Esophagus mucosa (tissue), 1 donor: ENCODE results near the gene CNOT1. TPM values are rescaled to one million over a fixed set of nuclear protein-coding genes. Genes with fewer than 3 reads are reported as not detected.
"Not testable (repeated sequence)": the region's sequence is repeated elsewhere in the genome, so short reads cannot be mapped to it uniquely, and the experiment has no call there.

Source experiments
- ATAC-seq: fragments of 200-7000 bp; cut with Tn5 transposase; one replicate; pipeline ENCODE4 v1.9.1; 2020
- total RNA-seq: library from RNA; stranded (reverse); gene quantifications from one replicate; pipeline ENCODE4 v1.2.4, GENCODE V29; 2023
- donor health status: DM: yes; HTN: yes; CAD: no.

The CNOT1 gene
- total RNA-seq, 1 donor from 2014 or later: 196 TPM

- peak; percentile 42 for ATAC-seq
Measured at GRCh38 chr16:58501242-58502131, 128.1 kb downstream of the CNOT1 start.

DNA sequence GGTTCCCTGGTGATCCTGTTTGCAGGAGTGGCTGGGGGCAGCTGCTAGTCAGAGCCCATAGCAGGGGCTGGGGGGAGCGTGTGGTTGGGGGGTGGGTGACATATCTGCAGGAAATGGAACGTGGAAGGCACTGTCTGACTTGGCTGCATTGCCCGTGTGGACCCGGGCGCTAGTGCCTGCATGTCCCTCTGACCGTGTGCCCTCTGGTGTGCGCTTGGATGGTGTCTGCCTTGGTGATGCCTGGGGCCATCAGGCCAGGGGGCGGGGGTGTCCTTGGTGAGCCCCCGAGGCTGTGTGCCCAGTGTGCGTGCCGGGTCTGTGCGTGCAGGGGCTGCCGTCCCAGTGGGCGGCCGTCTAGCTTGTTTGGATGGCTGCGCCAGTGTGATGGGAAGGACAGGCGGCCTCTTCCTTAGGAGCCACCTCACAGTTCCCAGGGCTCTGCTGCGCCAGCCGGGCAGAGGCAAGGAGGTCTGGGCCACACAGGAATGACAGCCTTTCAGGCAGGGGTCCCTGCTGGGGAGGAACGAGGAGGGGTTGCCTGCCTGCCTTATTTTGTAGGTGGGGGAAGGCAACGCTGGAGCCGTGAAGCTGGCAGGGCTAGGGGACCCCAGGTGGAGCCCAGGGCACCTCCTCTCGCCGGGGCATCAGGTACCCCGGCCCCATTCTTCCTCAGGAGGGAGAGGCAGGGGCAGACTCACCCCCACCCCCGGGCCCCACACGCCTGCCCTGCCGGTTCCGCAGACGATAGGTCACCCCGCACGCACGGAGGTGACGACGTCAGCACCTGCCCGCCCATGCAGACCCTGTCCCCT lies 129.0 kb downstream of the CNOT1 start:
- ATAC-seq: peak; percentile 6

DNA sequence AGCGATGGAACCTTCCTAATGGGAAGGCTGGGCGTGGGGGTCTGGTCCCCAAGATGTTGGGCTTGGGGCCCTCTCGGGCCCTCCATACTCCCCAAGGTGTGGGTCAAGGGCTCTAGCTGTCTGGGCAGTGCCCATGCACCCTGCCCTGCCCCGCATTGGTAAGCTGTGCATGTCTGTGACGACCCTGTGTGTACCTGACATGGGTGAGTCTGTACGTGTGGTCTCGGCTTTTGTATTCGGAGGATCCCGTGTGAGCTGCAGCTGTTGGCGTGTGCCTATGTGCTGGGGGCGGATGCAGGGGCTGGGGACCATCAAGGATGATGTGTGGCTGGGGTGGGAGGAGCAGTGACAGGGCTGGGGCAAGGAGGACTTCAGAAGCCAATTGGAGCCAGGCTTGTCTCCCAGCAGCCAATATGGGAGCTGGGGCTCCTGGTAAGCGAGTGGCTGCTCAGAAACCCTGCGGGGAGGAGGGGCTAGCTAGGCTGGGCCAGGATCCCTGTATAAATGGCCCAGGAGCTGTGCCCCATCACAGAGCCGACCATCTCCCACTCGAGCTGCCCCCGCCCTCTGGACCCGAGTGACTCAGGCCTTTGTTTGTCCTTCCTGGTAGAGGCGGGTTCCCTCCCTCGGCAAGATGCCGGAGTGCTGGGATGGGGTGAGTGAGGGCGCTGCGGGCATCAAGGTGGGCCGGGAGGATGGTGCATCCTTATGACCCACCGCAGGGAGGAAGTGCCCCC lies 129.8 kb downstream of the CNOT1 start, which contains the start of gene NDRG4:
TSS of gene NDRG4 (plus strand) at position 529 of the 737 bp plus-strand sequence. CDS start at position 635, 106 bp downstream.
- peak; percentile 54 for ATAC-seq

- no peak for ATAC-seq
Measured at GRCh38 chr16:58499092-58499511, 130.5 kb downstream of the CNOT1 start.

DNA sequence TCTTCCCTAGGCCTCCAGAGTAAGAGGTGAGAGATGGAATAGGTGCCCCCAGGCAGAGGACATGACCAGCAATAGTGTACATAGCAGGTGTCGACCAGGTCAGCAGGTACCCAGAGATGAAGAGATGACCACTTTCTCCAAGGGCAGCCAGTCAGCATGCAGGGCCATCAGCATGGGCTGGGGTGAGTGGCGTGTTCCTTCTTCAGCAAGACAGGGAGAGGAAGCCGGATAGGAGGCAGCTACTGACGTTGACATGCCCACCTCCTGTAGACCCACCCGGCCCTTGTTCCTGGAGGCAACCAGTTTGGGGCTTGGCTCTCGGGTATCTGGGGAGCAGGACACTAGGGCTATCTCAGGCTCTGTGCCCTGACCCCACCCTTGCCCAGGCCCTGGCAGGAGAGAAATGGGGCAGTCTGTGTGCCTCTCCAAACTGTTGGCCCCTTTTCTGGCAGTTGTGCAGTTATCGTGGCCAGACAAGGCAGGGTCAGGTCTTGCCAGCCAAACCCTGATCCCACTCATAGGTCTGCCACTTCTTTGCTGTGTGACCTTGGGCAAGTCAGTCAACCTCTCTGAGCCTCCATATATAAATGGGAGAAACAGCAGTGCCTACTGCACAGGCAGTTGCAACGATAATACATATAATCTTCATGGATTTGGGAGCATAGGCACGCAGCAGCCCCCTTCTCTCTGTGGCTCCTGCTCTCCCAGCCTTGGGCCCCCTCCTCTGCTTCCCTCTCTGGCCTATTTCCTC lies 131.1 kb downstream of the CNOT1 start:
- no peak for ATAC-seq

DNA sequence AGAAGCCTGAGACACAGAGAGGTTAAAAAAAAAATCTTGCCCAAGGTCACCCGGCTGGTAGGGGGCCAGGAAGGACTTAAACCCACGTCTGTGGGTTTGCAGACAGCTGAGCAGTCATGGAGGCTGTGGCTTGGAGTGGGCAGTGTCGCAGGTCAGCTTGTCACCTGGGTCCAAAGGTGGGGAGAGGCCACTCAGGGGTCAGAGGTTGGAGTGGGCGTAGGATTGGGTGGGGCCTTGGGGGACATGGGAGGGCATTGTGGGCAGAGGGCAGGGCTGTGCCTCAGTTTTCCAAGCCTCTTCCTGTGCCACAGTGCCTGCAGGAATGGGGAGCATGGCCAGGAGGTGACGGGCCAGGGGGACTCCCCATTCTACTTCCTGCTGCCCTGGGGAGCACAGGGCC lies 131.7 kb downstream of the CNOT1 start:
- no peak for ATAC-seq

DNA sequence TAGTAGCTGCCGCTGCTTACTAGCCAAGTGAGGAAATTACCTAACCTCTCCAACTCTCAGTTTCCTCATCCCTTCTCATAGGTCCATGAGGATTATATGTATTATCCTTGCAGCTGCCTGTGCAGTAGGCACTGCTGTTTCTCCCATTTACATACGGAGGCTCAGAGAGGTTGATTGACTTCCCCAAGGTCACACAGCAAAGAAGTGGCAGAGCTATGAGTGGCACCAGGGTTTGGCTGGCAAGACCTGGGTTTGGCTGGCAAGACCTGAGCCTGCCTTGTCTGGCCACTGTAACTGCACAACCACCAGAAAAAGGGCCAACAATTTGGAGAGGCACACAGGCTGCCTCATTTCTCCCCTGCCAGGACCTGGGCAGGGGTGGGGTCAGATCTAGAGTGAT lies 132.2 kb downstream of the CNOT1 start:
- ATAC-seq: no peak

DNA sequence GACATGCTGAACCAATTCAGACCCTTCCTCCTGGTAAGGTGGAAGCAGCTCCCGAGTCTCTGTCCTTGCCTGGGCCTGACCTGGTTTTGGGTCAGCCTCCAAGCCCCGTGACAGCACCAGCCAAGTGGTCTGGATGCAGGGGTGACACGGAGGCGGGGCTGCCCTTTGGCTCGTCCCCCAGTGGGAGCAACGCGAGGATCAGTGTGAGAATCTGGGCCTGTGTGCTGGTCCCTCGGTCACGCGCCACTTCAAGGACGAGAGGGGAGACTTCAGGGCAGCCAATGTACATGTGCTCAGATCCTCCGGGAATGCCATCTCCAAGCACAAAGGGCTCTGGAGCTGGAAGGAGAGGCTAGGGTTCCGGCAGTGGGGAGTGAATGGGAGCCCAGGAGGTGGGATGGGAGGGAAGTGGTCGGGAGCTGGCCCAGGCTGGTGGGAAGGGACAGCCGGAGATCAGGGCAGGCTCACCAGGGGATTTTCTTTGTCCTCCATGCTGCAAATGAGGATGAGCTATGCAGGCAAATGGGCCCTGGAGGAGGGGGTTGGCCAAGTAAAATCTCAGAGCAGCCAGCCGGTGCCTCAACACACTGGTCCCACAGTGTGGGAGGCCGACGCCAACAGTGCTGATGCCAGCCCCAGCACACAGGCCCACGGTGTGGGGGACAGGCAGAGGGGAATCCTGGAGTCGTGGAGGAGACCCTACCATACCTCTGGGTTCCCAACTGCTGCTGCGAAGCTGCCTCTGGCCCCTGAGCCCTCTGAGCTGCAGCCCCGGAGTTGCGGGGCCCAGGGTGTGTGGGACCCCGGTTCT lies 133.9 kb downstream of the CNOT1 start:
- no peak for ATAC-seq

DNA sequence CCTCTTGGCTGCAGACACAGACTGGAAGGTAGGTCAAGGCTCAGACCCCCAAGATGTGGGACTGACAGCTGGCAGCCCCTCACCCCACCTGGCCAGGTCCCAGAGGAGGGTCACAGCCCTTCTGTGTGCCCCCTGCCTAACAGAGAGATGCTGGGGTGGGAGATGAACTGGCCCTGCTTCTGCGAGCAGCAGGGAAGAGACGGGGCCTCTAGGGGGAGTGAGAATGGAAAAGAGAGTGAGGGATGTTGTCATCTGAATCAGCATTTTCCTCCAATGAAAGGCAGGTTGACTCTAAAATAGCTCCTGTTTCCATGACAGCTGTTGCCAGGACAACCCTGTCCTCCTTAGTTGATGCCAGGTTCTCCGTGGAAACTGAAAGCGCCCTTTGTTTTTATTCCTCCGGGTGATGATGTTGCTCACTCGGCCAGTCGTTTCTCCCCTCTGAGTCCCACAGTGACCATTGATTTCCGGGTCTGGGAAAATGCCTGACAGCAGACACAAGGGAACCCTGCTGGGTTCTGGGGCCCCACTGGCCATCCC lies 134.6 kb downstream of the CNOT1 start:
- ATAC-seq: peak; percentile 48

DNA sequence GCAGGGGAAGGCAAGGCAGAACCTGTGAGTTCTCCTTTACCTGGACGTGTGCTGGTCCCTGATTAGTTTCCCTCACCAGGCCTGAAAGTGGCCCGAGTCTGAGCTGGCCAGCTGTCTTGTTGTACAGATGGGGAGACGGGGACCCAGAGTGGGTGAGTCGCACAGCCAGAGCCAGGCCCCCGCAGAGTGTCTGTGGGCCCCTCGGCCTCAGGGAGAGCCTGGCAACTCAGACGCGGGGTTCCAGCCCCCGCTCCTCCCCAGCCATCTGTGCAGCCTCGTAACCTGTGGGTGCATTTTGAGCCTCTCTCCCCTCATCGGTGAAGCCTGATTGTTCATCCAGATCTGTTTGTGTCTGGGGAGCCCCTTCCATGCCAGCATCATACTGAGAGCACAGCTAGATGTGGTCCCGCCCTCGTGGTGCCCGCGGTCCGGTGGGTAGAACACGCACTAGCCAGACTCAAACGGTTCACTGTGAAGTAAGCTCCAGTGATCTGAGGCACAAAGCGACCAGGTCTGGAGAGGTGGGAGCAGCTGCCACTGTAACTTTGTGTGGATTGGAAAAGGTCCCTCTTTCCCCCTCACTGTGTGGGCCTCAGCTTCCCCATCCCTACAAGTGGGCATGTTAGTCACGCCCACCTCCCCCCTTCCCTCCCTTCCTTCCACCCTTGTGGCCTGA lies 135.7 kb downstream of the CNOT1 start:
- no peak for ATAC-seq

- no peak for ATAC-seq
Measured at GRCh38 chr16:58492735-58493134, 136.9 kb downstream of the CNOT1 start.

DNA sequence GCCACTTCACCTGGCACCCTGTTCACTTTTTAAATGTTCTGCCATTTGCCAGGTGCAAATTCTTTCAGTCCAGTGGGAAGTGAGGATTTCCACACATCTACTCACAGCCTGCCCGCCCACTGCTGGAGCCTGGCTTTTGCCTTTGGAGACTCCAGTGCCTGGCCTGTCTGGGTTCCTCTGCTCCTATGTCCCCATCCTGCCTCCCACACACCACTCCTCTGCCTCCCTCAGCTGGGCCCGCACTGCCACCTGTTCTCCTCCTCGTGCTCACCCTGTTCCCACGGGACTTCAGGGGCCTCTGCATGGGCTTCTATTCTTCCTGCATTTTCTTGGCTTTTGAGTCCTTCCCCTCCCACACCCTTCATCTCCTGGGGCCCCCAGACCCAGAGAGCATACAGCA lies 137.6 kb downstream of the CNOT1 start:
- ATAC-seq: no peak

DNA sequence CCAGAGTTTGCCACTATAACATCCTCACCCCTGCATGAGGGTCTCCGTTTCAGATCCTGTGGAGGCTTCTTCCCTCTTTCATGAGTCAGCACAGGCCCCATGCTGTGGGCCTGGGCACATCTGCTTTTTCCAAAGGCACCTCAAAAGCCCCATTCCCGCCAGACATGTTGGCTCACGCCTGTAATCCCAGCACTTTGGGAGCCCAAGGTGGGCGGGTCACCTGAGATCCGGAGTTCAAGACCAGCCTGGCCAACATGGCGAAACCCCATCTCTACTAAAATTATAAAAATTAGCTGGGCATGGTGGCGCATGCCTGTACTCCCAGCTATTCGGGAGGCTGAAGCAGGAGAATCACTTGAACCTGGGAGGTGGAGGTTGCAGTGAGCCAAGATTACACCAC lies 139.1 kb downstream of the CNOT1 start:
- ATAC-seq: not testable (repeated sequence)

GRCh38 chr16:58490065-58490464 lies 139.6 kb downstream of the CNOT1 start:
- ATAC-seq: no peak

DNA sequence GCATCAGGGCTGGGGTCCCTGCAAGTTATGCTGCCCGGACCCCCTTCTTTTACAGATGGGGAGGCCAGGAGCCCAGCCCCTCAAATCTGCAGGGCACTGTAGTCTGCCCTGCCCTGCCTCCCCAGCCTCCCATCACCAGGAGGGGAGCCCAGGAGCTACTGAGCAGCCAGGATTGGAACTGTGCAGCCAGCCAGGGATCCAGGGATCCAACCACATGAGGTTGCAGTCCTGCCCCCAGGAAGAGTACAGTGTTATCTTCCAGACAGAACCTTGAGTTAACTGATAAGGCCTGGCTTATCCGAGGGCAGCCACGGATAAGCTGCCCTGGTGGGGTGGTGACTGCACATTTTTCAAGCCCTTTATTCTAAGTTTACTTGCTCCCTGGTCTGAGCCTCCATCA lies 141.1 kb downstream of the CNOT1 start:
- no peak for ATAC-seq

DNA sequence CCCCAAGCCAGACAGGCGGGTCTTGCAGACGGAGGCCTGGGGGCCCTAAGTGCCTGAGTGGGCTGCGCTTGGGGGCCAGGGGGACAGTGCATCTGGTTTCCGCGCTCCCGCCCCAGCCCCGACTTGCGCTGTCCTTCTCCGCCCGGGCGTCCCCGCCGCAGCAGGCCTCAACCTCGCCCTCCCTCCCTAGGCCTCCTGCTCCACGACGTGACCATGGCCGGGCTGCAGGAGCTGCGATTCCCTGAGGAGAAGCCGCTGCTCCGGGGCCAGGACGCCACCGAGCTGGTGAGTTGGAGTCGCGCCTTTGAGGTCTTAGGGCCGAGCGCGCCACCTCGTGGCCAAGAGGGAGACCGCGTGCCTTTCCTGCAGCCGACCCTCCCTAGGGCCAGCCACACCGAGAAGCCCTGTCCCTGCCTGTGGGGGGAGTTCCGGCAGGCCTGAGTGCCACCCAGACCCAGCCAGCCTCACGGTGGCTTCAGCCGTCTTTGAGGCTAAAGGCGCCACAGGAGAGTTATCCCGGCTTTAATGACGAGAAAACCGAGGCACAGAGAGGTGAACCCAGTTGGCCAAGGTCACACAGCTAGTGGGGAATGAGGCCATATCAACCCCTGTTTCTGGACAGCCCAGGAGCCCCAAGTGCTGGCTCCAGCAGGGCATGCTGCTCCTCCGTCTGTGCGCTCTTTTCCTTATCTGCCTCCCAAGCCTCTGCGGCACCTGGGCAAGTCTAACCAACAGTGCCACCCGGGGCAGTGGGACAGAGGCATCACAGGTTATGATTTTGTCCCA lies 141.9 kb downstream of the CNOT1 start:
- peak; percentile 88 for ATAC-seq

DNA sequence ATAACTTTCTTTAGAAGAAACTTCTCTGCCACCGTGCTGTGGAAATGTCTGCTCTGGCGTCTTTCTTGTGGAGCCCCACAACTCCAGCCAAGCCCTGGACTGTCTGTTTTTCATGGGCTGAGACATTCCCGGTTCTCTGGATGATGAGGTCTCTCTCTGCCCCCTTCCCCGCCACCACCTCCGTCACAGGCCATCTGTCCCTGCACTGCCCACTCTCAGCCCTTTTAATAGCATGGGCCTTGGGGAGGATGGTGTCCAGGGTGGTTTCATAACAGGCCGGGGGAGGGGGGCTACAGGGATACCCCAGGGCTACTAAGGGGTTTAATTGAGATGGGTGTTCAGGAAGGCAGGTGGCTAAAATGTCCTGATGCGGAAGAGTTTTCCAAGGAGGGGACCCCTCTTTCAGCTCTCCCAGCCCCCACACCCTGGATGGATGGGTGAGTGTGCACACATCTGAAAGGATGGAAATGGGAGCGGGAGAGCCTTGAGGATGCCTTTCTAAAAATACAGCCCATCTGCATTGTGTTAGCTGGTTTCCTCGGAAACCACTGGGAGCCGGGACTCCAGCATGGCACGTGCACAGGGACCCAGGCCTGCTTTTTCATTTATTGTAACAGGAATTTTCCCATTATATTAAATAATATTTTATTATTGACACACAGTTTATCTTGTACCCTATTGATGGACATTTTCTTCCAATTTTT lies 144.3 kb downstream of the CNOT1 start:
- ATAC-seq: no peak

GRCh38 chr16:58481931-58482330 lies 147.7 kb downstream of the CNOT1 start:
- peak; percentile 25 for ATAC-seq
